PC-9 (cell line): ENCODE measurements around the gene SPDYE2. TPM values are rescaled to one million over a fixed set of nuclear protein-coding genes. Genes with fewer than 3 reads are reported as not detected.
"Not testable (repeated sequence)": the region's sequence is repeated elsewhere in the genome, so short reads cannot be mapped to it uniquely, and the experiment has no call there.

Experiments used
- BruUV-seq: library from RNA; stranded (reverse); fragments of 400-500 nt; replicated peaks from 2 replicates; lab custom pipeline; 2021; lab: Mats Ljungman, UMichigan
- CTCF ChIA-PET: fragments of 300-600 bp; sonication (Branson Sonifier 250); formaldehyde crosslinking; loops from one replicate; lab custom pipeline; 2022; ENCODE audit warnings: antibody characterized with exemption; lab: Charles Lee
- POLR2A ChIA-PET: fragments of 300-600 bp; sonication (Branson Sonifier 250); formaldehyde crosslinking; loops from one replicate; lab custom pipeline; 2022; ENCODE audit warnings: antibody characterized with exemption; ENCODE audit not compliant: unreplicated experiment; lab: Charles Lee
- DNase-seq, 2 experiments: peaks; one replicate each; pipeline versions ENCODE4 v3.0.0 to v3.0.0-alpha.2; 2015 to 2022; ENCODE audit warnings: mixed read lengths in 1 of 2
- H2AFZ ChIP-seq: fragments of 200-600 bp; sonication (generic); 2 replicates; pipeline ENCODE4 v1.8.1; 2017; ENCODE audit warnings: antibody characterized with exemption
- H3F3A ChIP-seq: fragments of 200-600 bp; sonication (generic); 2 replicates; pipeline ENCODE4 v1.8.1; 2017; ENCODE audit warnings: antibody characterized with exemption, mild to moderate bottlenecking, low read depth; ENCODE audit not compliant: insufficient read depth
- H3K27ac ChIP-seq: fragments of 200-600 bp; sonication (generic); 2 replicates; pipeline ENCODE4 v1.6.1; 2016; ENCODE audit warnings: mixed run types
- H3K27me3 ChIP-seq: fragments of 200-600 bp; sonication (generic); 2 replicates; pipeline ENCODE4 v1.6.1; 2016; ENCODE audit warnings: low read depth, mixed run types; ENCODE audit not compliant: insufficient read depth
- H3K36me3 ChIP-seq: fragments of 200-600 bp; sonication (generic); 2 replicates; pipeline ENCODE4 v1.6.1; 2016; ENCODE audit warnings: low read depth, mixed run types
- H3K4me1 ChIP-seq: fragments of 200-600 bp; sonication (generic); replicated peaks from 2 replicates; pipeline ENCODE4 v1.6.1; 2016; ENCODE audit warnings: mixed run types; ENCODE audit not compliant: insufficient read depth
- H3K4me2 ChIP-seq: fragments of 200-600 bp; sonication (generic); 2 replicates; pipeline ENCODE4 v1.6.1; 2017; ENCODE audit warnings: mixed run types
- H3K4me3 ChIP-seq: fragments of 200-600 bp; sonication (generic); 2 replicates; pipeline ENCODE4 v1.6.1; 2016; ENCODE audit warnings: mixed run types
- H3K79me2 ChIP-seq: fragments of 200-600 bp; sonication (generic); 2 replicates; pipeline ENCODE4 v1.6.1; 2017; ENCODE audit warnings: low read depth, mixed run types
- H3K9me2 ChIP-seq: fragments of 200-600 bp; sonication (generic); 2 replicates; pipeline ENCODE4 v1.8.1; 2017; ENCODE audit warnings: mild to moderate bottlenecking; ENCODE audit not compliant: insufficient read depth
- H3K9me3 ChIP-seq: fragments of 200-600 bp; sonication (generic); 2 replicates; pipeline ENCODE4 v1.8.1; 2016; ENCODE audit warnings: low read depth; ENCODE audit not compliant: insufficient read depth
- H4K20me1 ChIP-seq: fragments of 200-600 bp; sonication (generic); 2 replicates; pipeline ENCODE4 v1.8.1; 2017; ENCODE audit not compliant: insufficient read depth
- intact Hi-C: fragments of 100-400 bp; cut with micrococcal nuclease; formaldehyde crosslinking; loops from one replicate; pipeline ENCODE4 v1.10.0; 2022; ENCODE audit not compliant: unreplicated experiment
- total RNA-seq: library from RNA; stranded (reverse); gene quantifications from 2 replicates; pipeline ENCODE4 v1.2.3, GENCODE V29; 2021

SPDYE2 gene
- total RNA-seq, 1 experiment from 2014 or later = not detected

DNA sequence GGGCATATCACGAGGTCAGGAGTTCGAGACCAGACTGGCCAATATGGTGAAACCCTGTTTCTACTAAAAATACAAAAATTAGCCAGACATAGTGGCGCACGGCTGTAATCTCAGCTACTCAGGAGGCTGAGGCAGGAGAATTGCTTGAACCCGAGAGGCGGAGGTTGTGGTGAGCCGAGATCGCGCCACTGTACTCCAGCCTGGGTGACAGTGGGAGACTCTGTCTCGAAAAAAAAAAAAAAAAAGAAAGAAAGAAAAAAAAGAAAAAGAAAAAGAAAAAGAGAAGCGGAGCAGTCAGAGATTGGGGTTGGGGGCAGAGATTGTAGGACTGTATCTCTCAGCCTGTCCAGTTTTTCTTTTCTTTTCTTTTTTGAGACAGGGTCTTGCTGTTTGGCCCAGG is 8.3 kb upstream of the SPDYE2 start:
- H3K4me2 ChIP-seq, H3K9me3 ChIP-seq, H3K27ac ChIP-seq, H3K27me3 ChIP-seq, intact Hi-C loops, H3K4me3 ChIP-seq, POLR2A ChIA-PET, H3K4me1 ChIP-seq, H4K20me1 ChIP-seq, H3K79me2 ChIP-seq, DNase-seq, H3K9me2 ChIP-seq, CTCF ChIA-PET, H3F3A ChIP-seq, H3K36me3 ChIP-seq, H2AFZ ChIP-seq: not testable (repeated sequence)
- TSS peak; percentile 1 for BruUV-seq

DNA sequence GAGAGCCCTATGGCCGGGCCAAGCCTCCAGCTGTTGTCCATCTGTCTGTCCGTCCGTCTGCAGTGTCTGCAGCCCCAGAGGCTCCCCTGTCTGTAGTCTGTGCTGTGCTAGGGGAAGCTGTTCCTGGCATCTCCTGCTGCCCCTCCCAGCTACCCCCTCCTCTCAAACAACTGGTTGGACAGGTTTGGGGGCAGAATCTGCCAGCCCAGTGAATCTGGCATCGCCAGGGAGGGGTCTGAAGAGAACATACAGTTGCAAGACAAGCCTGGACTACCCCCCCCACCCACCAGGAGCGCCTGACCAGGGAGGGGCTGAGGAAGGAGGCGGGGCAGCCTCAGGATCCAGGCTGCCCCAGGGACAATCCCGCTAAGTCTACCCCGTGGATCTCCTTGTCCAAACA is 7.4 kb upstream of the SPDYE2 start, which contains the start of gene UPK3BL2:
Gene UPK3BL2, minus strand, starts transcription at position 101 of the 400 bp plus-strand sequence. Its CDS starts 60 bp downstream, at position 41.
- H3K4me3 ChIP-seq, H3K27ac ChIP-seq, H3K4me1 ChIP-seq, POLR2A ChIA-PET, H3K79me2 ChIP-seq, H3K27me3 ChIP-seq, H4K20me1 ChIP-seq, H2AFZ ChIP-seq, DNase-seq, H3F3A ChIP-seq, H3K36me3 ChIP-seq, H3K4me2 ChIP-seq, H3K9me3 ChIP-seq, CTCF ChIA-PET, intact Hi-C loops, BruUV-seq, H3K9me2 ChIP-seq: not testable (repeated sequence)

DNA sequence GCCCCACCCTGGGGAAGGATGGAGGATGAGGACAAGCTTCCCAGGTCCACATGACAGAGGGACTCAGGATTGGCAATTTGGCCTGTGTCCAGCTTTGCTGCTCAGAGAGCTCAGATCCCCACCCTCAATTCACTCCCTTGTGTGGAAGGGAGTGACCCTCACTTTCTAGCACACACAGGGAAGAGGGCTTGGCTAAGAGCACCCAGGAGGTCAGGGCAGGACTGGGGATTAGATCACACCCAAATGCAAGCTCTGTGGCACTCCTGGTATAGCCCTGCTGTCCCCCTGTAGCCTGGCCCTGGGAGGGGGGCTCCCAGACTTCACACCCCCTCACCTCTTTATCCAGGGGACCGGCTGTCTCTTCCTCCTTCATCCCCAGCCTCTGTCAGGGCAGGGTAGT is 6.7 kb upstream of the SPDYE2 start:
- H3K79me2 ChIP-seq, H3K36me3 ChIP-seq, POLR2A ChIA-PET, H3K27ac ChIP-seq, BruUV-seq, H3K4me2 ChIP-seq, DNase-seq, H3K9me3 ChIP-seq, intact Hi-C loops, H4K20me1 ChIP-seq, H2AFZ ChIP-seq, H3K27me3 ChIP-seq, H3K4me1 ChIP-seq, H3F3A ChIP-seq, H3K4me3 ChIP-seq, H3K9me2 ChIP-seq, CTCF ChIA-PET: not testable (repeated sequence)

DNA sequence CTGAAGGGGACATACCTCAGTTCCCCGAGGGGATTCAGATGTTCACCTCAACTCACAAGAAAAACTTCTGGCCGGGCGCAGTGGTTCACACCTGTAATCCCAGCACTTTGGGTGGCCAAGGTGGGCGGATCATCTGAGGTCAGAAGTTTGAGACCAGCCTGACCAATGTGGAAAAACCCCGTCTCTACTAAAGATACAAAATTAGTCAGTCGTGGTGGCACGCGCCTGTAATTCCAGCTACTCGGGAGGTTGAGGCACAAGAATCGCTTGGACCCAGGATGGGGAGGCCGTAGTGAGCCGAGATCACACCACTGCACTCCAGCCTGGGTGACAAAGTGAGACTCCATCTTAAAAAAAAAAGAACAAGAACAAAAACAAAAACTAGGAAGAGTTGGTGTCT is 5.7 kb upstream of the SPDYE2 start:
- H2AFZ ChIP-seq, H3K27ac ChIP-seq, intact Hi-C loops, H3K9me3 ChIP-seq, H4K20me1 ChIP-seq, H3K4me3 ChIP-seq, H3K79me2 ChIP-seq, H3K4me2 ChIP-seq, H3K9me2 ChIP-seq, H3K27me3 ChIP-seq, H3K4me1 ChIP-seq, POLR2A ChIA-PET, DNase-seq, H3K36me3 ChIP-seq, BruUV-seq, CTCF ChIA-PET, H3F3A ChIP-seq: not testable (repeated sequence)

DNA sequence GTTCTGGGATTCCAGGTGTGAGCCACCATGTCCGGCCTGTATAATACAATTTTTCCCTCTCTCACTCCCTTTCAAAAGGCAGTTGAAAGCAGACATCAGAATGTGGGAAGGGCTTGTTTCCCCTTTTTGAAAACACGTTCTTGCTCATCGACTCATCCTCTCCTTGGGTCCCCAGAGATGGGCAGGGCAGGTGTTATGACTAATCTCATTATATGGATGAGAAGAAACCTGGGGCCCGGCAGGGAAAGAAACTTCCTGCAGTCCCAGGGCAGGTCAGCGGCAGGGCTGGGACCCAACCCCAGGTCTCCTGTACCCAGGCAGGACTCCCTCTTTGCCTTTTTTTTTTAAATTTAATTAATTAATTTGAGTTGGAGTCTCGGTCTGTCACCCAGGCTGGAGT is 4.7 kb upstream of the SPDYE2 start:
- DNase-seq = peak in 1 of 2 experiments; percentile 84
- H3K27me3 ChIP-seq, H3K27ac ChIP-seq, H3K36me3 ChIP-seq, POLR2A ChIA-PET, H3K9me2 ChIP-seq, H3K79me2 ChIP-seq, H3K4me3 ChIP-seq, H2AFZ ChIP-seq, H3K9me3 ChIP-seq, BruUV-seq, H3K4me2 ChIP-seq, intact Hi-C loops, H3F3A ChIP-seq, H3K4me1 ChIP-seq, H4K20me1 ChIP-seq, CTCF ChIA-PET: not testable (repeated sequence)

DNA sequence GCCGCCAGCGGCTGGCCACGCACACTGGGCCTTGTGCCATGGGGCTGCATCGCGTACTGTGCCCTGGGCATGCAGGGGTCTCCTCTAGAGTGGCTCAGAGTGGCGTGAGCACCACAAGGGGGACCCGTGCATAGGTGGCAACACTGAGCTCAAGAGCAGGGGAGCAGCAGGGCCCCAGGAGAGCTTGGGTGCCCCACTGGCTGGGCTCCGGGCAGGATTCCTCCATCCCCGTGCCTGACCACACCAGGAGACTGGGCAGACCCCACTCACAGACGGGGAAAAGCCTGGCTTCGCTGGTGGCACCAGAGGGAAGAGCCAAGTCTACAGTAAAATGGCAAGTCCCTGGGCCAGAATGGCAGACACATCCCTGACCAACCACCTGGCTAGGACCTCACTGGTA is 17.6 kb downstream of the SPDYE2 start:
- H3K27me3 ChIP-seq, H3K27ac ChIP-seq, H4K20me1 ChIP-seq, intact Hi-C loops, H3K4me1 ChIP-seq, H3K9me3 ChIP-seq, BruUV-seq, H3K36me3 ChIP-seq, POLR2A ChIA-PET, H3K9me2 ChIP-seq, H3K4me3 ChIP-seq, CTCF ChIA-PET, H2AFZ ChIP-seq, H3F3A ChIP-seq, DNase-seq, H3K4me2 ChIP-seq, H3K79me2 ChIP-seq: not testable (repeated sequence)
